Keratinocyte (primary cell): ENCODE results near the gene NMD3. TPM values are rescaled to one million over a fixed set of nuclear protein-coding genes. Genes with fewer than 3 reads are reported as not detected.

Experiments used
- DNase-seq: peaks from one replicate; pipeline ENCODE4 v3.0.0-alpha.2; 2011; ENCODE audit warnings: low read depth, missing footprints, low spot score
- FAIRE-seq: peaks from 2 replicates; lab custom pipeline; 2011; peaks lifted over from hg19 to GRCh38; lab: Jason Lieb, UNC
- H2AFZ ChIP-seq: 2 replicates; pipeline ENCODE4 v1.6.0; 2012; ENCODE audit warnings: low read length, control low read depth, inconsistent platforms; ENCODE audit not compliant: control insufficient read depth
- H3K27ac ChIP-seq: 2 replicates; pipeline ENCODE4 v1.5.1; 2011; ENCODE audit warnings: low read length; ENCODE audit not compliant: control insufficient read depth, insufficient read depth
- H3K27me3 ChIP-seq: 3 replicates; pipeline ENCODE4 v1.6.0; 2011; ENCODE audit warnings: low read length; ENCODE audit not compliant: control insufficient read depth, insufficient read depth; ENCODE audit errors: extremely low read depth
- H3K36me3 ChIP-seq, 2 experiments: 2 replicates in 1 of 2; 3 replicates in 1 of 2; pipeline ENCODE4 v1.5.1; 2011; ENCODE audit warnings: low read length in 2 of 2, mild to moderate bottlenecking in 1 of 2; ENCODE audit not compliant: control insufficient read depth in 2 of 2, insufficient read depth in 2 of 2; ENCODE audit errors: extremely low read depth in 1 of 2
- H3K4me1 ChIP-seq: 3 replicates; pipeline ENCODE4 v1.5.1; 2011; ENCODE audit warnings: low read length; ENCODE audit not compliant: control insufficient read depth, insufficient read depth; ENCODE audit errors: extremely low read depth
- H3K4me2 ChIP-seq: 3 replicates; pipeline ENCODE4 v1.6.0; 2011; ENCODE audit warnings: low read depth, low read length; ENCODE audit not compliant: control insufficient read depth, insufficient read depth; ENCODE audit errors: extremely low read depth
- H3K4me3 ChIP-seq, 3 experiments: fragments of 200-600 bp in 1 of 3; sonication (generic) in 1 of 3; 2 replicates in 2 of 3; 3 replicates in 1 of 3; pipeline ENCODE4 v1.5.1; 2011 to 2016; ENCODE audit warnings: low read length in 3 of 3, mild to moderate bottlenecking in 3 of 3, control low read depth in 2 of 3, inconsistent platforms in 1 of 3, low read depth in 1 of 3, mixed read lengths in 1 of 3, mixed run types in 1 of 3, moderate library complexity in 1 of 3; ENCODE audit not compliant: control insufficient read depth in 2 of 3, insufficient read depth in 2 of 3; ENCODE audit errors: extremely low read depth in 1 of 3
- H3K79me2 ChIP-seq: 2 replicates; pipeline ENCODE4 v1.6.0; 2012; ENCODE audit warnings: low read length; ENCODE audit not compliant: control insufficient read depth, insufficient read depth
- H3K9ac ChIP-seq: 3 replicates; pipeline ENCODE4 v1.6.0; 2011; ENCODE audit warnings: low read length; ENCODE audit not compliant: control insufficient read depth, insufficient read depth; ENCODE audit errors: extremely low read depth
- H3K9me1 ChIP-seq: 3 replicates; pipeline ENCODE4 v1.6.0; 2011; ENCODE audit warnings: low read length; ENCODE audit not compliant: control insufficient read depth, insufficient read depth; ENCODE audit errors: extremely low read depth
- H3K9me3 ChIP-seq: 2 replicates; pipeline ENCODE4 v1.5.1; 2012; ENCODE audit warnings: low read depth, low read length; ENCODE audit not compliant: control insufficient read depth
- H4K20me1 ChIP-seq: 3 replicates; pipeline ENCODE4 v1.6.0; 2011; ENCODE audit warnings: low read length; ENCODE audit not compliant: control insufficient read depth, insufficient read depth; ENCODE audit errors: extremely low read depth
- EZH2 ChIP-seq: IDR thresholded peaks from one replicate; pipeline ENCODE4 v1.6.1; 2012; ENCODE audit warnings: inconsistent platforms, mild to moderate bottlenecking, low read length, moderate library complexity
- dilution Hi-C: fragments of 300-500 bp; cut with MboI; formaldehyde crosslinking; loops from one replicate; pipeline ENCODE4 v1.7.0; 2020; ENCODE audit warnings: low sequenced_read_pairs; ENCODE audit not compliant: extremely low pct_ligation_motif_present
- polyA minus RNA-seq, 3 experiments: library from RNA; depleted of rRNA, polyadenylated mRNA; stranded (reverse); fragments of >200 nt; gene quantifications; 1 replicate in 1 of 3; 2 replicates in 1 of 3; 3 replicates in 1 of 3; pipeline ENCODE4 v1.2.3, GENCODE V29; 2011
- polyA plus RNA-seq, 5 experiments: library from polyadenylated mRNA; depleted of rRNA in 3 of 5; stranded (reverse) in 3 of 5; stranded (forward) in 1 of 5; unstranded in 1 of 5; fragments of >200 nt; gene quantifications; 1 replicate in 1 of 5; 2 replicates in 3 of 5; 3 replicates in 1 of 5; pipeline versions ENCODE4 v1.2.1 to v1.2.3, GENCODE V29; 2011 to 2012; ENCODE audit warnings: missing spikeins in 2 of 5, low read depth in 1 of 5, low replicate concordance in 1 of 5
- TF ChIP-seq, protein P1 (sequence below), 3 experiments: IDR thresholded peaks in 1 of 3; conservative IDR thresholded peaks in 1 of 3; optimal IDR thresholded peaks in 1 of 3; 2 replicates in 2 of 3; 3 replicates in 1 of 3; pipeline versions ENCODE3 to v1.5.1; 2011; ENCODE audit warnings: low read length in 3 of 3, mild to moderate bottlenecking in 3 of 3, moderate library complexity in 2 of 3, control low read depth in 1 of 3, inconsistent platforms in 1 of 3; ENCODE audit not compliant: insufficient read depth in 2 of 3; ENCODE audit errors: extremely low read depth in 1 of 3

NMD3 gene
- 48.0 to 65.2 TPM (median 54.3 TPM) in 3 replicates for polyA plus RNA-seq
- polyA plus RNA-seq (2011; ENCODE audit: low read depth) = 92.3 TPM
- polyA plus RNA-seq (2011; cell fraction: cytosol; rRNA removed) = 37.0 and 64.9 TPM in 2 replicates
- polyA plus RNA-seq (2011; cell fraction: nucleus; rRNA removed) = 36.9 and 55.1 TPM in 2 replicates
- 52.9 and 56.1 TPM in 2 replicates for polyA plus RNA-seq (2012; ENCODE audit: low replicate concordance)
- polyA minus RNA-seq = 19.8 to 107 TPM (median 86.0 TPM) in 3 replicates
- 48.3 TPM for polyA minus RNA-seq (2011; cell fraction: cytosol; rRNA and poly(A)+ RNA removed)
- 47.9 and 60.2 TPM in 2 replicates for polyA minus RNA-seq (2011; cell fraction: nucleus; rRNA and poly(A)+ RNA removed)

GRCh38 chr3:161220850-161221753 is at the start of gene NMD3:
Gene NMD3 (plus strand): TSS chr3:161221311. CDS start chr3:161222014, 703 bp downstream.
- Histone ChIP-seq H3K9me3 (no peaks in the 10 kb centered on the region), H3K4me3 (peak within 1 kb of the TSS; percentile 85 to 98 (median 94)), H3K9ac (peak within 1 kb of the TSS; percentile 96), H3K4me2 (peak within 1 kb of the TSS; percentile 78), H3K36me3 (peaks cover 0 to 3% of the 10 kb centered on the region in 2 experiments), H4K20me1 (no peaks in the 10 kb centered on the region), H3K9me1 (no peaks in the 10 kb centered on the region), H3K27ac (peak within 1 kb of the TSS; percentile 91), H3K79me2 (peaks cover 49% of the 10 kb centered on the region), H3K27me3 (no peaks in the 10 kb centered on the region), H3K4me1 (peaks cover 8% of the 10 kb centered on the region), H2AFZ (peak within 1 kb of the TSS; percentile 85)
- FAIRE-seq (no peak), DNase-seq (no peak)
- dilution Hi-C loops = no loop called here
- TF ChIP-seq, protein P1, sequence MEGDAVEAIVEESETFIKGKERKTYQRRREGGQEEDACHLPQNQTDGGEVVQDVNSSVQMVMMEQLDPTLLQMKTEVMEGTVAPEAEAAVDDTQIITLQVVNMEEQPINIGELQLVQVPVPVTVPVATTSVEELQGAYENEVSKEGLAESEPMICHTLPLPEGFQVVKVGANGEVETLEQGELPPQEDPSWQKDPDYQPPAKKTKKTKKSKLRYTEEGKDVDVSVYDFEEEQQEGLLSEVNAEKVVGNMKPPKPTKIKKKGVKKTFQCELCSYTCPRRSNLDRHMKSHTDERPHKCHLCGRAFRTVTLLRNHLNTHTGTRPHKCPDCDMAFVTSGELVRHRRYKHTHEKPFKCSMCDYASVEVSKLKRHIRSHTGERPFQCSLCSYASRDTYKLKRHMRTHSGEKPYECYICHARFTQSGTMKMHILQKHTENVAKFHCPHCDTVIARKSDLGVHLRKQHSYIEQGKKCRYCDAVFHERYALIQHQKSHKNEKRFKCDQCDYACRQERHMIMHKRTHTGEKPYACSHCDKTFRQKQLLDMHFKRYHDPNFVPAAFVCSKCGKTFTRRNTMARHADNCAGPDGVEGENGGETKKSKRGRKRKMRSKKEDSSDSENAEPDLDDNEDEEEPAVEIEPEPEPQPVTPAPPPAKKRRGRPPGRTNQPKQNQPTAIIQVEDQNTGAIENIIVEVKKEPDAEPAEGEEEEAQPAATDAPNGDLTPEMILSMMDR (optimal IDR thresholded peaks at IDR 0.05 in 1 of 3, IDR thresholded peaks at IDR 0.05 in 1 of 3, conservative IDR thresholded peaks at IDR 0.05 in 1 of 3; ENCODE audit: extremely low read depth in 1 of 3, insufficient read depth in 2 of 3, low read length in 3 of 3) = no peak
- TF ChIP-seq EZH2 = no peak

GRCh38 chr3:161171639-161172552 is 49.2 kb upstream of the NMD3 start:
- Histone ChIP-seq H3K9ac (no peak overlapping the region), H4K20me1 (no peaks in the 10 kb centered on the region), H3K4me2 (no peak overlapping the region), H3K36me3 (no peaks in the 10 kb centered on the region), H3K27ac (no peak overlapping the region), H3K4me1 (no peaks in the 10 kb centered on the region), H3K9me3 (no peaks in the 10 kb centered on the region), H3K9me1 (no peaks in the 10 kb centered on the region), H3K27me3 (no peaks in the 10 kb centered on the region), H2AFZ (no peak overlapping the region), H3K79me2 (no peaks in the 10 kb centered on the region), H3K4me3 (no peak overlapping the region)
- no peak for TF ChIP-seq EZH2
- TF ChIP-seq, protein P1 (optimal IDR thresholded peaks at IDR 0.05 in 1 of 3, IDR thresholded peaks at IDR 0.05 in 1 of 3, conservative IDR thresholded peaks at IDR 0.05 in 1 of 3; ENCODE audit: extremely low read depth in 1 of 3, insufficient read depth in 2 of 3, low read length in 3 of 3) = peak; percentile 25 to 26 (median 26)
- dilution Hi-C loops = no loop called here
- no peak for DNase-seq
- FAIRE-seq = no peak
